ENCODE measurements around the gene MTERF4.
A peak's percentile ranks its signal among the peaks of the same experiment; 100 is the strongest.
"Not testable (repeated sequence)": the region's sequence is repeated elsewhere in the genome, so short reads cannot be mapped to it uniquely, and the experiment has no call there.

MTERF4 gene

DNA sequence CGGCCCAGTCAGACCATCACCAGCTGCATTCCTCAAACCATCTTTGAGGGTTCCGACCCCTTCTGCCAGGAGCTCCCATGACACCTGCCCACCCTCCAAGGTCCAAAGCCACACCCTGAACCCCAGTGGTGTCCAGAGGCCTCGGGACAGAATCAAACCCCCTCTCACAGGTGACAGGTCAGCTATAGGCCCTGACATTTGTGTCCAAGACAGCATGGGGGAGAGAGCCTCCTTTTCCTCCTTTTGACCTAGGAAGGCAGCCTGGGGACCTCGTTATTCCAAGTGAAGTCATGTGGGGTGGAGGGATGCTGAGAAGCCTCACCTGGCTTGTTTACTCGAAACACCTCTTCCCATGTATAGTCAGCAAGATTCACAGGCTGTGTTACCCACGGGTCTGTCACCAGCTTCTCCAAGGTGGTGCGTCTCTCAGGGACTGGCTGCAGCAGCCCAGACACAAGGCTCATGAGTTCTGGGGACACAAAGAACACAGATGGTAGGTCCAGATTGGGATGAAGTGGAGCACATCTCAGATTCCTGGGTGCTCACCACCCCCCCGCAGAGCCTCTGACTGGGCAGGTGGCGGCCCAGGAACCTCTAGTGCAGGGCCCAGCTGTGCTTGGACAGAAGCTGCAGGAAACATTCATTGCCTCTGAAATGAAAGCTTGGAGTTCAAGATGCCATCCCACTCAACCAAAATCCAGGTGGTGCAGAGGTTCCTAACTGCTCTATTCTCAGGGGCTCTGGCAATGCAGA is 5.1 kb upstream of the MTERF4 start:
- FAIRE-seq (no peak), DNase-seq (ENCODE audit: insufficient read length, low spot score) (no peak)
- TF ChIP-seq PAX5 (IDR thresholded peaks at IDR 0.05; ENCODE audit: insufficient read depth, low read length, severe bottlenecking) (no peak), POLR2A (IDR thresholded peaks at IDR 0.05; ENCODE audit: low read depth, low read length) (no peak), SPI1 (IDR thresholded peaks at IDR 0.05; ENCODE audit: low read depth, low read length) (no peak), TAF1 (IDR thresholded peaks at IDR 0.05; ENCODE audit: low read depth, low read length) (no peak), POU2F2 (IDR thresholded peaks at IDR 0.05; ENCODE audit: low read depth, low read length) (no peak), POLR2AphosphoS5 (IDR thresholded peaks at IDR 0.05; ENCODE audit: low read depth, low read length) (no peak)

DNA sequence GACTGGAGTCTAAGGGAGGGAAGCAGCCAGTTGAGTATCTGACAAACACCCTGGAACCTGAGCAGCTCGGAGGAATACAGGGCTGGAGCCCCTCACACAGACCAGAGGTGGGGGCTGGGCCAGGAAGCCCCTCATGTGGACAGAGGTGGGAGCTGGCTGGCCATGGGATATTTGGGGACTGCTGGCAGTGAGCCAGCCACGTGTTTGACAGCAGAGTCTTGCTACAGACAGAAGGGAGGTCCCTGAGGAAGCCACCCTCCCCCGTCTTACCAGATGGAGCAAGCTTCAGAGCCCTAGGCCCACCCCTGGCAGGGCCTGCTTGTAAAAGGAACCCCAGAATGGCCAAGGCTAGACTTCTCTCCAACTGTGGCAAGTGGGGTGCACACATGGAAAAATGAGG is 3.6 kb upstream of the MTERF4 start:
- TF ChIP-seq PAX5 (IDR thresholded peaks at IDR 0.05; ENCODE audit: insufficient read depth, low read length, severe bottlenecking) (no peak), POU2F2 (IDR thresholded peaks at IDR 0.05; ENCODE audit: low read depth, low read length) (no peak), SPI1 (IDR thresholded peaks at IDR 0.05; ENCODE audit: low read depth, low read length) (no peak), POLR2AphosphoS5 (IDR thresholded peaks at IDR 0.05; ENCODE audit: low read depth, low read length) (no peak), TAF1 (IDR thresholded peaks at IDR 0.05; ENCODE audit: low read depth, low read length) (no peak)
- DNase-seq (ENCODE audit: insufficient read length, low spot score), result no peak
- no peak for FAIRE-seq

DNA sequence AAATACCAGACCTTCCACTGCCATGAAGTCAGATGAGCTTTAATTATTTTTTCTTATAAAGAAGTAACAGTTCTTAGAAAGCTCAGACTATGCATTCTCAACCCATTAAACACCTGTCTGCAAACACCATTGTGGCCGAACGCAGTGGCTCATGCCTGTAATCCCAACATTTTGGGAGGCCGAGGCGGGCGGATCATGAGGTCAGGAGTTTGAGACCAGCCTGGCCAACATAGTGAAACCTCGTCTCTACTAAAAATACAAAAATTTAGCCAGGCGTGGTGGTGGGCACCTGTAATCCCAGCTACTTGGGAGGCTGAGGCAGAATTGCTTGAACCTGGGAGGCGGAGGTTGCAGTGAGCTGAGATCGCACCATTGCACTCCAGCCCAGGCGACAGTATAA is 2.5 kb upstream of the MTERF4 start:
- not testable (repeated sequence) for FAIRE-seq; DNase-seq (ENCODE audit: insufficient read length, low spot score)

DNA sequence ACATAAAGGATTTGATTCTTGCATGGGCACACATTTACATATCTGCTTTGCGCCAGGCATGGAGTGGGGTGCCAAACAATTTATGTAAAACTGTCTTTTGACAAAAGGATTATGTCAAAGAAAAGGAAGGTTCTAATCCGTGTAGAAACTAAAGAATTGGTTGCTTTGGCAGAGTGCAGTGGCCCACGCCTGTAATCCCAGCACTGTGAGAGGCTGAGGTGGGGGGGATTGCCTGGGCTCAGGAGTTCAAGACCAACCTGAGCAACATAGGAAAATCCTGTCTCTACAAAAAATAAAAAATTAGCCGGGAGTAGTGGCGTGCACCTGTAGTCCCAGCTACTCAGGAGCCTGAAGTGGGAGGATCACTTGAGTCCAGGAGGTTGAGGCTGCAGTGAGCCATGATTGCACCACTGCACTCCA is 1.1 kb upstream of the MTERF4 start:
- FAIRE-seq (no peak), DNase-seq (ENCODE audit: insufficient read length, low spot score) (no peak)
- no peak for TF ChIP-seq POLR2A (IDR thresholded peaks at IDR 0.05; ENCODE audit: low read depth, low read length)
- no peak for TF ChIP-seq TAF1 (IDR thresholded peaks at IDR 0.05; ENCODE audit: low read depth, low read length)
- no peak for TF ChIP-seq POLR2AphosphoS5 (IDR thresholded peaks at IDR 0.05; ENCODE audit: low read depth, low read length)
- TF ChIP-seq PAX5 (IDR thresholded peaks at IDR 0.05; ENCODE audit: insufficient read depth, low read length, severe bottlenecking), result no peak
- no peak for TF ChIP-seq POU2F2 (IDR thresholded peaks at IDR 0.05; ENCODE audit: low read depth, low read length)

DNA sequence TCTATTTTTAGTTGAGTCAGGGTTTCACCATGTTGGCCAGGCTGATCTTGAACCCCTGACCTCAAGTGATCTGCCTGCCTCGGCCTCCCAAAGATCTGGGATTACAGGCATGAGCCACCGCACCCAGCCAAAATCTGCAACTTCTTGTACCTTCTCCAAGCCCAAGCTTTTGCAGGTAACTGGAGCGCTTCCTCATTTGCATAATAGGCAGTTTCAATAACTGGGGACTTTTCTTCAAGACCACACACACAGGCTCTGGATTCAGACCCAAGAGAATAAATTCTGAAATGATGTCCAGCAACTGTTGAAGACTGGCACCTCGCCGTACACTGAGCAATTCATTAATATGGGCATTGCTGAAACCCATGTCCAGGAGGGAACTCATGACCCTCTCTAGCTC is 2.8 kb downstream of the MTERF4 start:
- DNase-seq (ENCODE audit: insufficient read length, low spot score), result no peak
- peak; percentile 62 for FAIRE-seq
- peak; percentile 70 for TF ChIP-seq SPI1 (IDR thresholded peaks at IDR 0.05; ENCODE audit: low read depth, low read length)
- peak; percentile 95 for TF ChIP-seq POU2F2 (IDR thresholded peaks at IDR 0.05; ENCODE audit: low read depth, low read length)
- no peak; the same call in 1 of the 2 replicates for TF ChIP-seq POLR2A (IDR thresholded peaks at IDR 0.05; ENCODE audit: low read depth, low read length)
- no peak for TF ChIP-seq POLR2AphosphoS5 (IDR thresholded peaks at IDR 0.05; ENCODE audit: low read depth, low read length)

DNA sequence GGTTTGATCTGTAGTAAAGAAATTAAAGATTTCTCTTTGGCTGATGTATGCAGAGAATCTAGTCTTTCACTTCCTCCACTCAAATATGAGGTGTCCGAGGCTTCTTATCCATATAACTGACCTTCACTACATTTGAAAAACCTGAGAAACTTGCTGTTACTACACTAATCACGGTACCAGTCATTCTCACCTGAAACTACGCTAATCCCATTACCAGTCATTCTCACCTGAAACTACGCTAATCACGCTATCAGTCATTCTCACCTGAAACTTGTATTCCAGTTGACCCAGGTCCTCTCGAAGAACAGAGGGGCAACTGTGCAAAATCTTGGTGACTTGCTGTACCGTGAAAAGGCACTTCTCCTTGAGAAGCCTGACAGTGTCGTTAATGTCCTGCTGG is 5.1 kb downstream of the MTERF4 start:
- DNase-seq (ENCODE audit: insufficient read length, low spot score) (no peak), FAIRE-seq (peak; percentile 64)
- TF ChIP-seq TAF1 (IDR thresholded peaks at IDR 0.05; ENCODE audit: low read depth, low read length) (no peak), POU2F2 (IDR thresholded peaks at IDR 0.05; ENCODE audit: low read depth, low read length) (peak; percentile 47; the same call in 1 of the 2 replicates), POLR2A (IDR thresholded peaks at IDR 0.05; ENCODE audit: low read depth, low read length) (0 out of 2 replicates have a peak, but pooled peaks have one; percentile 40), SPI1 (IDR thresholded peaks at IDR 0.05; ENCODE audit: low read depth, low read length) (peak; percentile 65; the same call in 1 of the 2 replicates)

DNA sequence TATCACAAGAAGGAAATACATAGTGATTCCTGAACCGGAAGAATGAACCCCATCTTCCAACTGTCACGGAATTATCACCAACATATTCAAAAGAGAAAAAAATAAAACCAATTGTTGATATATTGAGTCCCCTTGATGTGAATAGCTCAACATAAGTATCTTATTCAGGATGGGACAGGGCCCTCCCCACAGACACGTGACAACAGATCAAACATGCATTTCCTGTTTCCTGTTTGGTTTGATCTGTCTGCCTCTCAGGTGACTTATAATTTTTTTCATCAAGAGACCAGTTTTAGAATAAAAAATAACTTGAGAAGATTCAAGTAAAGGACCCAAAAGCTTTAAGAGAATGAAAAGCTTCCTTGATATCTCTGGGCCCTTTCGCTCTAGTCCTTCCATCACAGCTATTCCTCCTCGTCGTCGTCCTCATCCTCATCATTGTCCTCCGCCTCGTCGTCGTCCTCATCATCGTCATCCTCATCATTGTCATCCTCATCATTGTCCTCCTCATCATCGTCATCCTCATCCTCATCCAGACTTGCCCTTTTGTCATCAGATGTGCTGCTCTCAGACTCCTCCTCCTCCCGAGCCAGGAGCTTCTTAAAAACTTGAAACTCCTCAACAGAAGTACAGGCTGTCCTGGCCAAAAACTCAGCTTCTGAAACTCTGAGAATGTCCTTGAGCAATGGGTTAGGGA is 6.3 kb downstream of the MTERF4 start:
- FAIRE-seq, result peak; percentile 57
- TF ChIP-seq PAX5 (IDR thresholded peaks at IDR 0.05; ENCODE audit: insufficient read depth, low read length, severe bottlenecking), result no peak
- TF ChIP-seq TAF1 (IDR thresholded peaks at IDR 0.05; ENCODE audit: low read depth, low read length), result no peak
- TF ChIP-seq POU2F2 (IDR thresholded peaks at IDR 0.05; ENCODE audit: low read depth, low read length), result no peak
- TF ChIP-seq POLR2AphosphoS5 (IDR thresholded peaks at IDR 0.05; ENCODE audit: low read depth, low read length), result no peak
- no peak for TF ChIP-seq POLR2A (IDR thresholded peaks at IDR 0.05; ENCODE audit: low read depth, low read length)
- peak; percentile 24; the same call in 1 of the 2 replicates for TF ChIP-seq SPI1 (IDR thresholded peaks at IDR 0.05; ENCODE audit: low read depth, low read length)
- DNase-seq (ENCODE audit: insufficient read length, low spot score), result no peak

DNA sequence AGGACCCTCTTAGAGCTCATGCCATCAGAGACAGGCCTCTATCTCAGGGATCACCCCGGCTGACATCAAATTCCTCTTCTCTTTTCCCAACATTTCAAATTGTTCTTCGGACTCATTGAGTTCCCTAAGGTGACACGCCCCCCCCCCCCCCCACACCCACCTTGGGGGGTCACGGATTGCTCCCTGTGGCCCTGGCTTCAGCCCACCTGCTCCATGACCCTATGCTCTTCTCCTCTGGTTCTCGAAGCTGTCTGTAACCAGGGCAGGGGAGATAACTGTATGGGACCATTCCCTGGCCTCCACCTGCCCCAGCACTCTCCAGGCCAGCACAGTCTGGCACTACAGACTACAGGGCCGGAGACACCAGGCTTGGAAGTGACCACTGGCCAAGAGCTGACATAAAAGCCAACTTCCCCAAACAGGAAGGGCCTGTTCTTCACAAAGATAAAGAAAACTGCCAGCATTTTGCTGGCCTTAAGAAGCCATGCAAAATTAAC is 7.1 kb downstream of the MTERF4 start:
- TF ChIP-seq POLR2A (IDR thresholded peaks at IDR 0.05; ENCODE audit: low read depth, low read length), result no peak; the same call in 1 of the 2 replicates
- TF ChIP-seq POLR2AphosphoS5 (IDR thresholded peaks at IDR 0.05; ENCODE audit: low read depth, low read length), result no peak
- TF ChIP-seq SPI1 (IDR thresholded peaks at IDR 0.05; ENCODE audit: low read depth, low read length), result no peak
- TF ChIP-seq PAX5 (IDR thresholded peaks at IDR 0.05; ENCODE audit: insufficient read depth, low read length, severe bottlenecking), result no peak
- TF ChIP-seq POU2F2 (IDR thresholded peaks at IDR 0.05; ENCODE audit: low read depth, low read length), result no peak
- no peak for TF ChIP-seq TAF1 (IDR thresholded peaks at IDR 0.05; ENCODE audit: low read depth, low read length)
- FAIRE-seq, result no peak
- DNase-seq (ENCODE audit: insufficient read length, low spot score), result no peak

DNA sequence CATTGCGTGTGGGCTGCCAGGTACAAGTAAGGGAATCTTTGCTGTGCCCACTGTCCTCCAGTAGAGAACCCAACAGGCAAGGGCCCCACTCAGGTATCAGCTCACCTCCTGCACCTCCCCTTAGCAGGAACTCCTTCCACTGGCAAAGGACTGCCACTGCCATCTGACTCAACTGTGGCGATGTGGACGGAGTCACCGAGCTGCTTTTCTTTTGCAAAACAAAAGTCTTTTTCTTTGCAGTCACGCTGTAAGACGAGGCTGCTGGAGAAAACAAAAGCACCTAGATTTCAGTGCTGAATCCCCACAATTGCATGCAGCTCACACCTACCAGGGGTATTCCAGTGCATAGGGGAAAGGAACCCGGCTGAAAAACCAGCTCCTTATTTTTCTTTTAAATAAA is 7.9 kb downstream of the MTERF4 start:
- DNase-seq (ENCODE audit: insufficient read length, low spot score) (no peak), FAIRE-seq (no peak)
- TF ChIP-seq POU2F2 (IDR thresholded peaks at IDR 0.05; ENCODE audit: low read depth, low read length), result no peak
- 0 out of 2 replicates have a peak, but pooled peaks have one; percentile 8 for TF ChIP-seq POLR2A (IDR thresholded peaks at IDR 0.05; ENCODE audit: low read depth, low read length)

DNA sequence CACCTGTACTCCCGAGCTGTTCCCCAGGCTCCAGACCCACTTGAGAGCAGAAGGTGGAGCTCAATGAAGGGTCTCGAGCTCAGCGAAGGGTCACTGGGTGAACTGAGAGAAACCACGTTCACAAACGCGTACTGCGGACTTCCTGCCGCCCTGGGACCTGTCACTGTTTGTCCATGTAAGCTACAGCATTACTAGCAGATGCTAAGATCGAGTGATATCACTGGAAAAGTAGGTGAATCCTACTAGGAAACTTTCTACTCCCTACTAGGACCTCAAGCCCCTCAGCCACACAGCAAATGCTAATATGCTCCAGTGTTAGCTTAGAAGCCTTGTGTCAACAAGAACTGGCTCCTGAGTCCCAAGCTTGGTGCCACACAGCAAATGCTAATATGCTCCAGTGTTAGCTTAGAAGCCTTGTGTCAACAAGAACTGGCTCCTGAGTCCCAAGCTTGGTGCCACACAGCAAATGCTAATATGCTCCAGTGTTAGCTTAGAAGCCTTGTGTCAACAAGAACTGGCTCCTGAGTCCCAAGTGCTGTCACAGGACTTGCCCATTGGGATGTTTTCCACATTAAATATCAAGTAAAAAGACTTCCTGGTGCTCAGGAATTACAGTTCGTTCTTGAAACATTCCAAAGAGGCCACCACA is 8.8 kb downstream of the MTERF4 start:
- FAIRE-seq; DNase-seq (ENCODE audit: insufficient read length, low spot score): not testable (repeated sequence)
